ENCODE data around the gene FGD4. TPM values are rescaled to one million over a fixed set of nuclear protein-coding genes. Genes with fewer than 3 reads are reported as not detected.

Gene FGD4
- total and polyA plus RNA-seq, 4 donors = 4.8 to 64.6 (median 24.2) TPM

DNA sequence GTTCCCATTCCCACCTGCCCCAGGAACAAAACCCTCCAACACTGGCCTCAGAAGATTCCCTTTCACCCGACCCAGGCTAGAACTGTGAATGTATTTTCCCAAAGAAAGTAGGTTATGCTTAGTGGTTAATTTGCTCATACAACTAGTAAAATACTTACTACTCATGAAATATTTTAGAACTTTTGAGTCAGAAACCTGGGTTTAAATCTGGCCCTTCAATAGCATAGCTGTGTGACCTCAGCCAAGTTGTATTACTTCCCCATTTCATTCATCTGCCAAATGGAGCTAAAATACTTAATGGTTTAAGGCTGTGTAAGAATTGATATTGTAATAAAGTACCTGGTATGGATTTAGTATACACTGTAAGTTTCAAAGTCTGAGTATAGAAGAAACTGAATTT, 210.6 kb downstream of the FGD4 start:
- Histone ChIP-seq H3K4me1 (ENCODE audit: control insufficient read depth in 5 of 5, insufficient read depth in 5 of 5, low read length in 5 of 5) (peaks cover 0 to 3% (median 0%) of the 10 kb centered on the region in 5 donors), H3K27me3 (ENCODE audit: control insufficient read depth in 3 of 3, insufficient read depth in 3 of 3, low read length in 2 of 3) (no peaks in the 10 kb centered on the region), H3K27ac (ENCODE audit: low read depth in 1 of 2, low read length in 1 of 2) (no peak overlapping the region), H3K36me3 (ENCODE audit: control insufficient read depth in 4 of 4, insufficient read depth in 4 of 4, low read length in 4 of 4) (peaks cover 0 to 23% (median 9%) of the 10 kb centered on the region in 4 donors), H3K4me3 (no peak overlapping the region), H3K9me3 (ENCODE audit: control insufficient read depth in 4 of 4, insufficient read depth in 3 of 4, low read length in 3 of 4) (no peaks in the 10 kb centered on the region), H3K9ac (ENCODE audit: insufficient read depth in 1 of 2, low read length in 2 of 2) (no peak overlapping the region)
- no peak for ATAC-seq (ENCODE audit: insufficient read depth, low FRiP score)
- TF ChIP-seq, protein P1, sequence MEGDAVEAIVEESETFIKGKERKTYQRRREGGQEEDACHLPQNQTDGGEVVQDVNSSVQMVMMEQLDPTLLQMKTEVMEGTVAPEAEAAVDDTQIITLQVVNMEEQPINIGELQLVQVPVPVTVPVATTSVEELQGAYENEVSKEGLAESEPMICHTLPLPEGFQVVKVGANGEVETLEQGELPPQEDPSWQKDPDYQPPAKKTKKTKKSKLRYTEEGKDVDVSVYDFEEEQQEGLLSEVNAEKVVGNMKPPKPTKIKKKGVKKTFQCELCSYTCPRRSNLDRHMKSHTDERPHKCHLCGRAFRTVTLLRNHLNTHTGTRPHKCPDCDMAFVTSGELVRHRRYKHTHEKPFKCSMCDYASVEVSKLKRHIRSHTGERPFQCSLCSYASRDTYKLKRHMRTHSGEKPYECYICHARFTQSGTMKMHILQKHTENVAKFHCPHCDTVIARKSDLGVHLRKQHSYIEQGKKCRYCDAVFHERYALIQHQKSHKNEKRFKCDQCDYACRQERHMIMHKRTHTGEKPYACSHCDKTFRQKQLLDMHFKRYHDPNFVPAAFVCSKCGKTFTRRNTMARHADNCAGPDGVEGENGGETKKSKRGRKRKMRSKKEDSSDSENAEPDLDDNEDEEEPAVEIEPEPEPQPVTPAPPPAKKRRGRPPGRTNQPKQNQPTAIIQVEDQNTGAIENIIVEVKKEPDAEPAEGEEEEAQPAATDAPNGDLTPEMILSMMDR (IDR thresholded peaks at IDR 0.05; ENCODE audit: control extremely low read depth, extremely low read depth) = no peak
- WGBS, 2 donors = 88 to 93% methylated on average over 1 of the region's 1 CpG
- DNase-seq = no peak

DNA sequence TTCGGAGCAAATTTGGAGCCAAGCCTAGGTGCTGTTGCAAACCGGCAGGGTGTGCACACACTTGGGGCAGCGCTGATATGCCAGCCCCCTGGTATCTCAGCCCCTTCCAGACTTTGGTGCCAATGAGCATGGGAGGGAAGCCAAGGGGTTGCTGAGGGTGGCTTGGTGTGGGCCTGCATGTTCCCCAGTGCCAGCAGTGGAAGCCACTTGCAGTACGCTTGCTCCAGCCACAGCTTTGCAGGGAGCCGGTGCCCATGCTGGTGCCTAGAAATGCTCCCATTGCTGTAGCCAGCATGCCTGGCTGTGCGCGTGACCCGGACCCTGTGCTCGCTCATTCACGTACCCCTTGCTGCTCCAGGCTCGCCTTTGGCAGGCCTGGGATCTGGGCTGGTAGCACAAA, 212.6 kb downstream of the FGD4 start:
- ATAC-seq (ENCODE audit: insufficient read depth, low FRiP score) (no peak), DNase-seq (no peak)
- Histone ChIP-seq H3K36me3 (ENCODE audit: control insufficient read depth in 4 of 4, insufficient read depth in 4 of 4, low read length in 4 of 4) (peaks cover 0 to 22% (median 11%) of the 10 kb centered on the region in 4 donors), H3K9ac (ENCODE audit: insufficient read depth in 1 of 2, low read length in 2 of 2) (no peak overlapping the region), H3K27ac (ENCODE audit: low read depth in 1 of 2, low read length in 1 of 2) (no peak overlapping the region), H3K4me3 (no peak overlapping the region), H3K27me3 (ENCODE audit: control insufficient read depth in 3 of 3, insufficient read depth in 3 of 3, low read length in 2 of 3) (no peaks in the 10 kb centered on the region), H3K4me1 (ENCODE audit: control insufficient read depth in 5 of 5, insufficient read depth in 5 of 5, low read length in 5 of 5) (peaks cover 0 to 3% (median 0%) of the 10 kb centered on the region in 5 donors), H3K9me3 (ENCODE audit: control insufficient read depth in 4 of 4, insufficient read depth in 3 of 4, low read length in 3 of 4) (no peaks in the 10 kb centered on the region)
- TF ChIP-seq, protein P1 (IDR thresholded peaks at IDR 0.05; ENCODE audit: control extremely low read depth, extremely low read depth) = no peak
- WGBS, 2 donors = 97 to 98% methylated on average over 11 of the region's 11 CpGs

DNA sequence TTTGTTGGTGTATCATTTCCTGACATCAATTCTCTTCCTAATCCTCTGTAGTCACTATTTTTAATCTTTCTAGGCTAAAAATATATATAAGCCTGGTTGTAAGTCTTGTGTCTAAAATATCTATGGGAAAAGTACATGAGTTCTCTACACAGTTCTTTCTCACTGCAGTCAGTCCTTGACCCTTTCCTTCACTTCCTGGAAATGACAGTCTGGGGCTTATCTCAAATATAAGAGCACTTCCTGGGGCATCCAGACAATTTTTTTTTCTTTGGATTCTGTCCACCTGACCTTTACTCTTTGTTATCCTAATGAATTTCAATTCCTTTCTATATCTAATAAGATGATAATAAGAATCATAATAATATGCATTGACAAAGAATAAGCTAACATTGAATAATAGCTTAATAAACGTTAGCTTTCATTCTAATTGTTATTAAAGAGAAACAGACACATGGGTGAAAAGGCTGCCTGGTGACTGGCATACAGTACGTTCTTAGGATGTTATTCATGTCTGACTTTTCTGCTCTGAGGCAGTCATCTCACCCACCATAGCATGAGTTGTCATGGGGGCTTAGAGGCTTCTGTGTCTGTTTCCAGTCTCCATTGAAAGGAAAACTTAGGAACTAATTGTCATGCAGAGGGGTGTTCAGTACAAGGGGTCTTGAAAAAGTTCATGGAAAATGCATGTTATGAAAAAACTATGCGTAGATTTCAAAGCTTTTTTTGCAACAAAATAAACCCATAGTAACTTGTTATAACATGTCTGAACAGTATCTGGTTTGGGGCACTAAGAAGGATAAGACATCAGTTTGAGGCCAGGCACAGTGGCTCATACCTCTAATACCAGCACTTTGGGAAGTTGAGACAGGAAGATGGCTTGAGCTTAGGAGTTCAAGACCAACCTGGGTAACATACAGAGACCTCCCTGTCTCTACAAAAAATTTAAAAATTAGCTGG, 213.6 kb downstream of the FGD4 start:
- no peak overlapping the region for H3K4me3 ChIP-seq
- H3K9ac ChIP-seq (ENCODE audit: insufficient read depth in 1 of 2, low read length in 2 of 2) = no peak overlapping the region
- TF ChIP-seq, protein P1 (IDR thresholded peaks at IDR 0.05; ENCODE audit: control extremely low read depth, extremely low read depth) = no peak
- DNase-seq (no peak), ATAC-seq (ENCODE audit: insufficient read depth, low FRiP score) (no peak)
- H3K4me1 ChIP-seq (ENCODE audit: control insufficient read depth in 5 of 5, insufficient read depth in 5 of 5, low read length in 5 of 5) = peaks cover 0 to 3% (median 0%) of the 10 kb centered on the region in 5 donors
- no peaks in the 10 kb centered on the region for H3K9me3 ChIP-seq (ENCODE audit: control insufficient read depth in 4 of 4, insufficient read depth in 3 of 4, low read length in 3 of 4)
- WGBS, 2 donors = 78 to 89% methylated on average over 3 of the region's 3 CpGs
- no peak overlapping the region for H3K27ac ChIP-seq (ENCODE audit: low read depth in 1 of 2, low read length in 1 of 2)
- H3K27me3 ChIP-seq (ENCODE audit: control insufficient read depth in 3 of 3, insufficient read depth in 3 of 3, low read length in 2 of 3) = no peaks in the 10 kb centered on the region
- H3K36me3 ChIP-seq (ENCODE audit: control insufficient read depth in 4 of 4, insufficient read depth in 4 of 4, low read length in 4 of 4) = peaks cover 0 to 25% (median 11%) of the 10 kb centered on the region in 4 donors

Measured in lung (tissue), 12 donors.